CD14-positive monocyte (primary cell): Measurements from ENCODE around the gene INHBC. TPM values are rescaled to one million over a fixed set of nuclear protein-coding genes. Genes with fewer than 3 reads are reported as not detected.

Experiments
- DNase-seq, 3 donors: peaks; one replicate each; pipeline ENCODE4 v3.0.0-alpha.2; 2011 to 2022
- H2AFZ ChIP-seq: 2 replicates; pipeline ENCODE4 v1.6.0; 2012; ENCODE audit warnings: mild to moderate bottlenecking, low read depth, low read length, inconsistent platforms; ENCODE audit not compliant: insufficient read depth, poor library complexity, severe bottlenecking
- H3K27ac ChIP-seq, 2 donors: 1 replicate in 1 of 2; 2 replicates in 1 of 2; pipeline ENCODE4 v1.5.1; 2012 to 2013; ENCODE audit warnings: low read length in 2 of 2, control low read depth in 1 of 2, inconsistent platforms in 1 of 2, low read depth in 1 of 2, mild to moderate bottlenecking in 1 of 2
- H3K27me3 ChIP-seq, 2 donors: one replicate each; pipeline versions ENCODE4 v1.6.0 to v1.6.1; 2011 to 2013; ENCODE audit warnings: low read length in 2 of 2; ENCODE audit not compliant: control insufficient read depth in 2 of 2, insufficient read depth in 2 of 2
- H3K36me3 ChIP-seq, 2 donors: replicated peaks in 1 of 2; 1 replicate in 1 of 2; 2 replicates in 1 of 2; pipeline versions ENCODE4 v1.5.1 to v1.6.1; 2012 to 2013; ENCODE audit warnings: low read length in 2 of 2, control low read depth in 1 of 2, inconsistent platforms in 1 of 2, mild to moderate bottlenecking in 1 of 2; ENCODE audit not compliant: insufficient read depth in 2 of 2, control insufficient read depth in 1 of 2
- H3K4me1 ChIP-seq, 2 donors: 1 replicate in 1 of 2; 2 replicates in 1 of 2; pipeline versions ENCODE4 v1.5.1 to v1.6.1; 2012 to 2013; ENCODE audit warnings: low read length in 2 of 2, control low read depth in 1 of 2, inconsistent platforms in 1 of 2, mild to moderate bottlenecking in 1 of 2, moderate library complexity in 1 of 2; ENCODE audit not compliant: insufficient read depth in 2 of 2, control insufficient read depth in 1 of 2
- H3K4me2 ChIP-seq: replicated peaks from 2 replicates; pipeline ENCODE3; 2012; ENCODE audit warnings: low read length, moderate library complexity, mild to moderate bottlenecking; ENCODE audit not compliant: poor library complexity, severe bottlenecking; ENCODE audit errors: extremely low read depth
- H3K4me3 ChIP-seq, 3 experiments: fragments of 200-600 bp in 1 of 3; sonication (generic) in 1 of 3; replicated peaks in 1 of 3; 1 replicate in 2 of 3; 2 replicates in 1 of 3; pipeline ENCODE4 v1.5.1; 2011 to 2013; ENCODE audit warnings: low read length in 3 of 3, mild to moderate bottlenecking in 3 of 3, control low read depth in 2 of 3, low read depth in 2 of 3, inconsistent platforms in 1 of 3, moderate library complexity in 1 of 3
- H3K79me2 ChIP-seq: 2 replicates; pipeline ENCODE4 v1.6.0; 2012; ENCODE audit warnings: mild to moderate bottlenecking, control low read depth, inconsistent platforms, low read length, moderate library complexity; ENCODE audit not compliant: insufficient read depth
- H3K9ac ChIP-seq: 2 replicates; pipeline ENCODE4 v1.6.0; 2017; ENCODE audit warnings: low read length, mild to moderate bottlenecking; ENCODE audit not compliant: insufficient read depth, poor library complexity, severe bottlenecking
- H3K9me3 ChIP-seq, 2 donors: replicated peaks in 1 of 2; 1 replicate in 1 of 2; 2 replicates in 1 of 2; pipeline versions ENCODE4 v1.5.1 to v1.6.1; 2012 to 2013; ENCODE audit warnings: low read length in 2 of 2, control low read depth in 1 of 2; ENCODE audit not compliant: control insufficient read depth in 1 of 2, insufficient read depth in 1 of 2
- H4K20me1 ChIP-seq: 2 replicates; pipeline ENCODE4 v1.6.0; 2012; ENCODE audit warnings: mild to moderate bottlenecking, low read length, control low read depth, moderate library complexity; ENCODE audit not compliant: insufficient read depth
- H3K27ac Mint-ChIP-seq, 7 donors: one replicate each; pipeline ENCODE4 v1.8.0; 2020; ENCODE audit warnings: mild to moderate bottlenecking in 7 of 7, mixed read lengths in 7 of 7, moderate library complexity in 6 of 7, inconsistent platforms in 2 of 7
- H3K27me3 Mint-ChIP-seq, 3 donors: one replicate each; pipeline ENCODE4 v1.8.0; 2021 to 2022; ENCODE audit warnings: low read depth in 3 of 3, mild to moderate bottlenecking in 3 of 3, mixed read lengths in 3 of 3, moderate library complexity in 3 of 3, inconsistent platforms in 1 of 3
- H3K36me3 Mint-ChIP-seq, 2 donors: one replicate each; pipeline ENCODE4 v1.8.0; 2020; ENCODE audit warnings: mixed read lengths in 2 of 2, inconsistent platforms in 1 of 2, mild to moderate bottlenecking in 1 of 2
- H3K4me1 Mint-ChIP-seq: one replicate; pipeline ENCODE4 v1.8.0; 2020; ENCODE audit warnings: mild to moderate bottlenecking, mixed read lengths
- H3K4me3 Mint-ChIP-seq, 2 donors: one replicate each; pipeline ENCODE4 v1.8.0; 2020; ENCODE audit warnings: mild to moderate bottlenecking in 2 of 2, mixed read lengths in 2 of 2, moderate library complexity in 1 of 2
- H3K9me3 Mint-ChIP-seq, 7 donors: one replicate each; pipeline ENCODE4 v1.8.0; 2020 to 2022; ENCODE audit warnings: mixed read lengths in 7 of 7, mild to moderate bottlenecking in 6 of 7, moderate library complexity in 6 of 7, inconsistent platforms in 2 of 7
- CTCF ChIP-seq: fragments of 200-600 bp; IDR thresholded peaks from one replicate; pipeline ENCODE4 v1.8.0; 2022; ENCODE audit warnings: antibody characterized with exemption, mild to moderate bottlenecking
- WGBS: methylation state at CpG from one replicate; pipeline ENCODE4 v1.1.5; 2013; ENCODE audit warnings: missing lambda C conversion rate; ENCODE audit not compliant: insufficient coverage; 5-methylcytosine and 5-hydroxymethylcytosine counted together
- intact Hi-C, 2 donors: fragments of 100-400 bp; cut with micrococcal nuclease; formaldehyde crosslinking; loops; one replicate each; pipeline versions ENCODE4 v1.15.0 to v1.15.1; 2023
- polyA plus RNA-seq, 3 donors: library from polyadenylated mRNA; depleted of rRNA in 1 of 3; unstranded in 2 of 3; stranded (reverse) in 1 of 3; fragments of 300-500 nt in 2 of 3; fragments of >200 nt in 1 of 3; fragmentation: Illumina TruSeq in 2 of 3; gene quantifications; 1 replicate in 2 of 3; 2 replicates in 1 of 3; pipeline ENCODE4 v1.2.3, GENCODE V29; 2012 to 2021

Gene INHBC
- polyA plus RNA-seq, 3 donors, result not detected

DNA sequence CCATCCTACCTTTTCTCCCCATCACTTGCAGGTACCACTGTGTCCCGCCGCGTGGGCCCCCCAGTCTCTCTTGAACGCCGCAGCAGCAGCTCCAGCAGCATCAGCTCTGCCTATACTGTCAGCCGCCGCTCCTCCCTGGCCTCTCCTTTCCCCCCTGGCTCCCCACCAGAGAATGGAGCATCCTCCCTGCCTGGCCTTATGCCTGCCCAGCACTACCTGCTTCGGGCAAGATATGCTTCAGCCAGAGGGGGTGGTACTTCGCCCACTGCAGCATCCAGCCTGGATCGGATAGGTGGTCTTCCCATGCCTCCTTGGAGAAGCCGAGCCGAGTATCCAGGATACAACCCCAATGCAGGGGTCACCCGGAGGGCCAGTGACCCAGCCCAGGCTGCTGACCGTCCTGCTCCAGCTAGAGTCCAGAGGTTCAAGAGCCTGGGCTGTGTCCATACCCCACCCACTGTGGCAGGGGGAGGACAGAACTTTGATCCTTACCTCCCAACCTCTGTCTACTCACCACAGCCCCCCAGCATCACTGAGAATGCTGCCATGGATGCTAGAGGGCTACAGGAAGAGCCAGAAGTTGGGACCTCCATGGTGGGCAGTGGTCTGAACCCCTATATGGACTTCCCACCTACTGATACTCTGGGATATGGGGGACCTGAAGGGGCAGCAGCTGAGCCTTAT is 35.8 kb downstream of the INHBC start:
- peaks cover 60 to 83% of the 10 kb centered on the region in 2 donors for H3K36me3 ChIP-seq
- peaks cover 40 to 59% of the 10 kb centered on the region in 2 donors for H3K4me1 ChIP-seq
- 99% methylated on average over 13 of the region's 14 CpGs for WGBS
- Mint-ChIP-seq H3K9me3 (peaks cover 0 to 4% (median 0%) of the 10 kb centered on the region in 7 donors), H3K4me1 (peaks cover 56% of the 10 kb centered on the region), H3K27ac (peak overlapping the region in 3 of 7 donors; percentile 41 to 74 (median 58)), H3K4me3 (no peak overlapping the region), H3K27me3 (peaks cover 2 to 5% (median 3%) of the 10 kb centered on the region in 3 donors), H3K36me3 (peaks cover 65 to 82% of the 10 kb centered on the region in 2 donors)
- intact Hi-C loops, result loop anchor here in 1 of 2 donors (10.0 kb wide), 2 partner anchors 74 to 154 kb away; partner anchors contain the start of gene DCTN2
- no peak for TF ChIP-seq CTCF
- no peaks in the 10 kb centered on the region for H3K9me3 ChIP-seq
- peaks cover 34% of the 10 kb centered on the region for H3K79me2 ChIP-seq
- no peak for DNase-seq
- peaks cover 93% of the 10 kb centered on the region for H4K20me1 ChIP-seq
- H3K4me3 ChIP-seq, result no peak overlapping the region
- peak overlapping the region in 1 of 2 donors; percentile 61 for H3K27ac ChIP-seq
- H3K27me3 ChIP-seq, result no peaks in the 10 kb centered on the region
- no peak overlapping the region for H3K9ac ChIP-seq
- no peak overlapping the region for H2AFZ ChIP-seq
- H3K4me2 ChIP-seq, result no peak overlapping the region

DNA sequence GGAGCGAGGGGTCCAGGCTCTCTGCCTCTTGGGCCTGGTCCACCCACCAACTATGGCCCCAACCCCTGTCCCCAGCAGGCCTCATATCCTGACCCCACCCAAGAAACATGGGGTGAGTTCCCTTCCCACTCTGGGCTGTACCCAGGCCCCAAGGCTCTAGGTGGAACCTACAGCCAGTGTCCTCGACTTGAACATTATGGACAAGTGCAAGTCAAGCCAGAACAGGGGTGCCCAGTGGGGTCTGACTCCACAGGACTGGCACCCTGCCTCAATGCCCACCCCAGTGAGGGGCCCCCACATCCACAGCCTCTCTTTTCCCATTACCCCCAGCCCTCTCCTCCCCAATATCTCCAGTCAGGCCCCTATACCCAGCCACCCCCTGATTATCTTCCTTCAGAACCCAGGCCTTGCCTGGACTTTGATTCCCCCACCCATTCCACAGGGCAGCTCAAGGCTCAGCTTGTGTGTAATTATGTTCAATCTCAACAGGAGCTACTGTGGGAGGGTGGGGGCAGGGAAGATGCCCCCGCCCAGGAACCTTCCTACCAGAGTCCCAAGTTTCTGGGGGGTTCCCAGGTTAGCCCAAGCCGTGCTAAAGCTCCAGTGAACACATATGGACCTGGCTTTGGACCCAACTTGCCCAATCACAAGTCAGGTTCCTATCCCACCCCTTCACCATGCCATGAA is 36.5 kb downstream of the INHBC start:
- H2AFZ ChIP-seq, result no peak overlapping the region
- 100% methylated on average over 1 of the region's 4 CpGs for WGBS
- DNase-seq, result no peak
- intact Hi-C loops, result loop anchor here in 1 of 2 donors (10.0 kb wide), 2 partner anchors 74 to 154 kb away; partner anchors contain the start of gene DCTN2
- Mint-ChIP-seq H3K36me3 (peaks cover 65 to 85% of the 10 kb centered on the region in 2 donors), H3K4me1 (peaks cover 54% of the 10 kb centered on the region), H3K9me3 (peaks cover 0 to 4% (median 0%) of the 10 kb centered on the region in 7 donors), H3K27ac (peak overlapping the region in 5 of 7 donors; percentile 35 to 79 (median 68)), H3K27me3 (peaks cover 0 to 3% (median 2%) of the 10 kb centered on the region in 3 donors), H3K4me3 (no peak overlapping the region)
- no peaks in the 10 kb centered on the region for H3K27me3 ChIP-seq
- H3K36me3 ChIP-seq, result peaks cover 60 to 85% of the 10 kb centered on the region in 2 donors
- H3K79me2 ChIP-seq, result peaks cover 41% of the 10 kb centered on the region
- H3K4me1 ChIP-seq, result peaks cover 42 to 59% of the 10 kb centered on the region in 2 donors
- no peak for TF ChIP-seq CTCF
- peak overlapping the region in 1 of 2 donors; percentile 61 for H3K27ac ChIP-seq
- peaks cover 93% of the 10 kb centered on the region for H4K20me1 ChIP-seq
- H3K4me2 ChIP-seq, result no peak overlapping the region
- H3K9me3 ChIP-seq, result no peaks in the 10 kb centered on the region
- H3K9ac ChIP-seq, result peak overlapping the region; percentile 8
- H3K4me3 ChIP-seq, result no peak overlapping the region
